NB4 (cell line): Measurements from ENCODE around the gene OTUD5.

Source experiments
- MYC ChIP-seq: IDR thresholded peaks from 2 replicates; pipeline ENCODE4 v1.6.1; 2011; ENCODE audit warnings: low read depth, low read length
- POLR2A ChIP-seq: IDR thresholded peaks from 2 replicates; pipeline ENCODE4 v1.6.1; 2011; ENCODE audit warnings: mild to moderate bottlenecking; ENCODE audit not compliant: insufficient read length; ENCODE audit errors: extremely low read depth
- TF ChIP-seq, protein P1 (sequence below): IDR thresholded peaks from one replicate; pipeline ENCODE4 v1.5.1; 2012; ENCODE audit warnings: low read depth, low read length
- TF ChIP-seq, protein P2 (sequence below): IDR thresholded peaks from 2 replicates; pipeline ENCODE4 v1.6.1; 2011; ENCODE audit warnings: low read depth, low read length

DNA sequence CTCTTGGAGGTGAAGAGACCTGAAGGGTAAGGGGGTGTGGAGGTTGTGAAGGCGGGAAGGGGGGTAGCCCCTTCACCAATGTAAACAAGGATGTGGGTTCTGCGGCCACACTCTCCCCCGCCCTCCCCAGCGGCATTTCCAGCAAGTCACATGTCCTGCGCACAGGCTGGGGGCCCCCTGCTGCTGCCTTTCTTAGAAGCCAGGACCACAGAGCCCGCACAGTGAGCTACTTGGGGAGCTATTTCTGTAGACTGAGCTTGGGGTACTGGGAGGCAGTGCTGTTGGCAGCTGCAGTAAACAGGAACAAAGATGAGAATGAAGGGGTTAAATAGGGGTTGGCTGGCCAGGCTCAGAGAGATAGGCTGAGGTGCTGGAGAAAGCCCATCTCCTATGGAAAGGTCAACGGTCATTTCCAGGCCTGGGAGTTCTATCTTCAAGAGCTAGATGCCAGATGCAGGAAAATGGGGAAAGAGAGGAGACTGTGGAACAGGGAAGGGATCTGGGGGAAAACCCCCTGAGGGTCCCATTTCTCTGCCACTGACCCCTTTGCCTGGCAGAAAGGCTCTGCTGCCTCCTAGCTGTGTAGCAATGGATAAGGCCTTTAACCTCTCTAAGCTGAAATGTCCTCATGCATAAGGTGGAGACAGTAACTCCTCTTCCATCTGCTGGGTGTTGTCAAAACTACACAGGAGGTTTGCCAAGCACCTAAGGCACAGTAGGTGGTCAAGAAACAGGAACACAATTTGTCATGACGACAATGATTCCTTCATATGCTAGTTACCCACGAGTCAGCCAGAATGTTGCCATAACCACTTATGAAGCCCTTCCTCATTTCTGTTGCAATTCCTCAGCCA lies 20.1 kb downstream of the OTUD5 start:
- TF ChIP-seq POLR2A (no peak), MYC (peak; percentile 58; the same call in 1 of the 2 replicates)
- TF ChIP-seq, protein P1, sequence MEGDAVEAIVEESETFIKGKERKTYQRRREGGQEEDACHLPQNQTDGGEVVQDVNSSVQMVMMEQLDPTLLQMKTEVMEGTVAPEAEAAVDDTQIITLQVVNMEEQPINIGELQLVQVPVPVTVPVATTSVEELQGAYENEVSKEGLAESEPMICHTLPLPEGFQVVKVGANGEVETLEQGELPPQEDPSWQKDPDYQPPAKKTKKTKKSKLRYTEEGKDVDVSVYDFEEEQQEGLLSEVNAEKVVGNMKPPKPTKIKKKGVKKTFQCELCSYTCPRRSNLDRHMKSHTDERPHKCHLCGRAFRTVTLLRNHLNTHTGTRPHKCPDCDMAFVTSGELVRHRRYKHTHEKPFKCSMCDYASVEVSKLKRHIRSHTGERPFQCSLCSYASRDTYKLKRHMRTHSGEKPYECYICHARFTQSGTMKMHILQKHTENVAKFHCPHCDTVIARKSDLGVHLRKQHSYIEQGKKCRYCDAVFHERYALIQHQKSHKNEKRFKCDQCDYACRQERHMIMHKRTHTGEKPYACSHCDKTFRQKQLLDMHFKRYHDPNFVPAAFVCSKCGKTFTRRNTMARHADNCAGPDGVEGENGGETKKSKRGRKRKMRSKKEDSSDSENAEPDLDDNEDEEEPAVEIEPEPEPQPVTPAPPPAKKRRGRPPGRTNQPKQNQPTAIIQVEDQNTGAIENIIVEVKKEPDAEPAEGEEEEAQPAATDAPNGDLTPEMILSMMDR = peak; percentile 26
- TF ChIP-seq, protein P2, sequence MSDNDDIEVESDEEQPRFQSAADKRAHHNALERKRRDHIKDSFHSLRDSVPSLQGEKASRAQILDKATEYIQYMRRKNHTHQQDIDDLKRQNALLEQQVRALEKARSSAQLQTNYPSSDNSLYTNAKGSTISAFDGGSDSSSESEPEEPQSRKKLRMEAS = peak; percentile 85
